Measurements from ENCODE around the gene LCNL1. TPM values are rescaled to one million over a fixed set of nuclear protein-coding genes. Genes with fewer than 3 reads are reported as not detected.

Gene LCNL1
- total and polyA plus RNA-seq, 12 donors, result 0.06 to 10.5 (median 0.78) TPM; not detected in 2

DNA sequence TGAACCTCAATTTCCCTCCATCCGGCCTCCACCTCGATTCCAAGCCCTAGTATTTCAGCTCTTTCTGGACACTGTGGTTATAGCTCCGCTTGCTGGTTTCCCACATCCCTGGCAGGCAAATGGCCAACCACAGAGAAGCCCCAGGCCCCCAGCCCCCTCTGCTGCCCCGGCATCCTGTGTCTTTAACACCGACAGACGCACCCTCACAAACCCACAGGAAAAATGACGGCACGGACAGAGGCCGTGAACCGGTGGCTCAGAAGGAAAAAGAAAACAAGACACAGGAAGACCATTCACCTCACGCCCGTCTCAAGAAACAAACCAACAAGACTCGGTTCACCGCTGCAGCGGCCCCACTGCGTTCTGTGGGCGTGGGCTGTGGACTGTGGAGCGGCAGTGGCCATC lies 15.0 kb downstream of the LCNL1 start:
- Histone ChIP-seq H3K27me3 (no peaks in the 10 kb centered on the region), H3K27ac (peak overlapping the region in 2 of 5 donors; percentile 21 to 58), H3K4me3 (no peak overlapping the region), H3K36me3 (replicated peaks in 1 of 2) (no peaks in the 10 kb centered on the region), H3K4me1 (replicated peaks in 1 of 2) (peaks cover 10 to 13% of the 10 kb centered on the region in 2 donors), H3K9me3 (replicated peaks in 1 of 3) (no peaks in the 10 kb centered on the region)
- 46 to 56% (median 50%) methylated on average over 18 of the region's 18 CpGs for WGBS, 4 donors
- intact Hi-C loops (cut with DNase I), result no loop called here
- peak in 1 of 7 donors; percentile 62 for DNase-seq
- TF ChIP-seq, protein P1, sequence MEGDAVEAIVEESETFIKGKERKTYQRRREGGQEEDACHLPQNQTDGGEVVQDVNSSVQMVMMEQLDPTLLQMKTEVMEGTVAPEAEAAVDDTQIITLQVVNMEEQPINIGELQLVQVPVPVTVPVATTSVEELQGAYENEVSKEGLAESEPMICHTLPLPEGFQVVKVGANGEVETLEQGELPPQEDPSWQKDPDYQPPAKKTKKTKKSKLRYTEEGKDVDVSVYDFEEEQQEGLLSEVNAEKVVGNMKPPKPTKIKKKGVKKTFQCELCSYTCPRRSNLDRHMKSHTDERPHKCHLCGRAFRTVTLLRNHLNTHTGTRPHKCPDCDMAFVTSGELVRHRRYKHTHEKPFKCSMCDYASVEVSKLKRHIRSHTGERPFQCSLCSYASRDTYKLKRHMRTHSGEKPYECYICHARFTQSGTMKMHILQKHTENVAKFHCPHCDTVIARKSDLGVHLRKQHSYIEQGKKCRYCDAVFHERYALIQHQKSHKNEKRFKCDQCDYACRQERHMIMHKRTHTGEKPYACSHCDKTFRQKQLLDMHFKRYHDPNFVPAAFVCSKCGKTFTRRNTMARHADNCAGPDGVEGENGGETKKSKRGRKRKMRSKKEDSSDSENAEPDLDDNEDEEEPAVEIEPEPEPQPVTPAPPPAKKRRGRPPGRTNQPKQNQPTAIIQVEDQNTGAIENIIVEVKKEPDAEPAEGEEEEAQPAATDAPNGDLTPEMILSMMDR (IDR thresholded peaks at IDR 0.05), result no peak
- TF ChIP-seq POLR2A (IDR thresholded peaks at IDR 0.05), result no peak

DNA sequence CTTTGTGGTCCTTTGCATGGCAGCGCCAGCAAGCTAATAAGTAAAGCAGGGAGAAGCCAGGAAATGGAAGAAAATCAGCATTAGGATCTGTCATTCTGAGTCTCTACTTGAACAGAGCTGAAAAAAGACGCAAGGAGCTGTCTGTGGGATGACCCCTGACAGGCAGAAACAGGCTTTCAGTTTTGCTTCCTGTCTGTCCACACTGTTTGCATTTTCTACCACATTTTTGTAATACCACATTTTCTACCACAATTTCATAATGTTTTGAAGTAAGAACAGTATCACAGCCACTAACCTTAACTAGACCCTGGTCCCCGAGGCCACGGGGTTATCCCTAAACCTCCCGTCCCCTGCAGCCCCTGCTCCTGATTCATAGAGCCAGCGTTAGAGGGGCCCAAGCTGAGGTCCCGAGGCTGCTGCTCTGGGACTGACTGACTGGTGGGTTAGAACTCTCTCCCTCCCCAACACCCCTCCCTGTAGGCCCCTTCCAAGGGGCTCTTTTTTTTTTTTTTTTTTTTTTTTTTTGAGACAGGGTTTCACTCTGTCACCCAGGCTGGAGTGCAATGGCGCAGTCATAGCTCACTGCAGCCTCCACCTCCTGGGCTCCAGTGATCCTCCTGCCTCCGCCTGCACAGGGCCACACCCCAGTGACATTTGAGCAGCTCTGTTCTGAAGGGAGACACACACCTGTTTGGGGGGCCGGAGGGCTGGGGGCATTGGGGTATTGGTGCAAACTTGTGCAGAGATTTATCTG lies 17.6 kb downstream of the LCNL1 start:
- no peak for DNase-seq
- intact Hi-C loops (cut with DNase I), result no loop called here
- TF ChIP-seq, protein P1 (IDR thresholded peaks at IDR 0.05), result no peak
- Histone ChIP-seq H3K4me1 (replicated peaks in 1 of 2) (peaks cover 6% of the 10 kb centered on the region in 2 donors), H3K36me3 (replicated peaks in 1 of 2) (no peaks in the 10 kb centered on the region), H3K27me3 (no peaks in the 10 kb centered on the region), H3K9me3 (replicated peaks in 1 of 3) (no peaks in the 10 kb centered on the region), H3K27ac (peak overlapping the region in 2 of 5 donors; percentile 44 to 60), H3K4me3 (no peak overlapping the region)
- WGBS, 4 donors, result 50 to 65% (median 58%) methylated on average over 9 to 10 of the region's 10 CpGs

DNA sequence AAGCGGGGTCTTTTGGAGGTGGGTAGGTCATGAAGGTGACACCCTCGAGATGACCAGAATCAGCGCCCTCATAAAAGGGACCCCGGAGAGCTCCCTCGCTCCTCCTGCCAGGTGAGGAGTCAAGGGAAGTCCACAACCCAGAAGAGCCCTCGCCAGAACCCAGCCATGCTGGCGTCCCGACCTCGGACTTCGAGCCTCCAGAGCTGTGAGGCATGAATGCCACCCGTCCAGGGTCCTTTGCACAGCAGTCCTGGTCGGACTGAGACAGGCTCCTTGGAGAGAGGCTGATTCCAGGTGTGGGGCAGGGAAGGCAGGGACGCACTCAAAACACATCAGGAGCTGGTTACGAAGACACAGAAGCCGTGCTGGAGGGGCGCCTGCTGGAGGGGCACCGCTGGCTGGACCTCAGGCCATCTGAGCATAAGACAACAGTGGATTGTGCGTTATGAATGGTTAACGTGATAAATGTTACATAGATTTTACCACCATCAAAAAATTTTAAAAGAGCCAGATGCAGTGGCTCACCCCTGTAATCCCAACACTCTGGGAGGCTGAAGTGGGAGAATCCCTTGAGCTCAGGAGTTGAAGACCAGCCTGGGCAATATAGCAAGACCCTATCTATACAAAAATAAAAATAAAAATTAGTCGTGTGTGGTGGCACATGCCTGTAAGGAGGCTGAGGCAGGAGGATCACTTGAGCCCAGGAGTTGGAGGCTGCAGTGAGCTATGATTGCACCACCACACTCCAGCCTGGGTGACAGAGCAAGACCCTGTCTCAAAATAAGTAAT lies 19.3 kb downstream of the LCNL1 start:
- H3K4me1 ChIP-seq (replicated peaks in 1 of 2), result no peaks in the 10 kb centered on the region
- WGBS, 4 donors, result 83 to 88% (median 85%) methylated on average over 13 to 20 of the region's 20 CpGs
- no peaks in the 10 kb centered on the region for H3K27me3 ChIP-seq
- TF ChIP-seq, protein P1 (IDR thresholded peaks at IDR 0.05), result no peak
- no peak for TF ChIP-seq POLR2A (IDR thresholded peaks at IDR 0.05)
- H3K27ac ChIP-seq, result no peak overlapping the region
- H3K9me3 ChIP-seq (replicated peaks in 1 of 3), result no peaks in the 10 kb centered on the region
- intact Hi-C loops (cut with DNase I), result no loop called here
- DNase-seq, result no peak
- no peaks in the 10 kb centered on the region for H3K36me3 ChIP-seq (replicated peaks in 1 of 2)
- H3K4me3 ChIP-seq, result no peak overlapping the region

DNA sequence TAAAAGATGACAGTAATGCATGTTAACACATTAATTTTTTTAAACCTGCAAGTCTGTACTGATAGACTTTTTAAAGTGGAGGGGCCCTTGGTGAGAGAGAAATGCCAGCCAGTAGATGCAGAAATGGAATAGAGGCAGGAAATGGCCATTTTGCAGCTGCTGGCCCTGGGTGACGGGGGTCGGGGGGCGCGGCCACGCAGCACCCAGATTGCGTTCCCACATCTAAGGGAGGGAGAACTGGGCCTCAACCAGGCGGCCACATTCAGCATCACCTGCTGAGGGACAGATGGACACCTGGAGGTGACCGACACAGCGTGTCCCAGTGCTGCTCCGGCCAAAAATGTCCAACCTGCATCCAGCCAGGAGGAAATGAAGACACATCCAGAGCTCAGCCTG lies 19.9 kb downstream of the LCNL1 start:
- H3K9me3 ChIP-seq (replicated peaks in 1 of 3), result no peaks in the 10 kb centered on the region
- no peak overlapping the region for H3K4me3 ChIP-seq
- H3K4me1 ChIP-seq (replicated peaks in 1 of 2), result no peaks in the 10 kb centered on the region
- intact Hi-C loops (cut with DNase I), result no loop called here
- H3K27ac ChIP-seq, result no peak overlapping the region
- WGBS, 4 donors, result 79 to 84% (median 79%) methylated on average over 7 to 10 of the region's 10 CpGs
- H3K36me3 ChIP-seq (replicated peaks in 1 of 2), result no peaks in the 10 kb centered on the region
- no peaks in the 10 kb centered on the region for H3K27me3 ChIP-seq
- DNase-seq, result no peak
- TF ChIP-seq, protein P1 (IDR thresholded peaks at IDR 0.05), result no peak
- no peak for TF ChIP-seq POLR2A (IDR thresholded peaks at IDR 0.05)
